Measurements from ENCODE around the gene SECTM1. TPM values are rescaled to one million over a fixed set of nuclear protein-coding genes. Genes with fewer than 3 reads are reported as not detected.

The SECTM1 gene
- total RNA-seq, 1 donor from 2014 or later = 6.3 TPM

DNA sequence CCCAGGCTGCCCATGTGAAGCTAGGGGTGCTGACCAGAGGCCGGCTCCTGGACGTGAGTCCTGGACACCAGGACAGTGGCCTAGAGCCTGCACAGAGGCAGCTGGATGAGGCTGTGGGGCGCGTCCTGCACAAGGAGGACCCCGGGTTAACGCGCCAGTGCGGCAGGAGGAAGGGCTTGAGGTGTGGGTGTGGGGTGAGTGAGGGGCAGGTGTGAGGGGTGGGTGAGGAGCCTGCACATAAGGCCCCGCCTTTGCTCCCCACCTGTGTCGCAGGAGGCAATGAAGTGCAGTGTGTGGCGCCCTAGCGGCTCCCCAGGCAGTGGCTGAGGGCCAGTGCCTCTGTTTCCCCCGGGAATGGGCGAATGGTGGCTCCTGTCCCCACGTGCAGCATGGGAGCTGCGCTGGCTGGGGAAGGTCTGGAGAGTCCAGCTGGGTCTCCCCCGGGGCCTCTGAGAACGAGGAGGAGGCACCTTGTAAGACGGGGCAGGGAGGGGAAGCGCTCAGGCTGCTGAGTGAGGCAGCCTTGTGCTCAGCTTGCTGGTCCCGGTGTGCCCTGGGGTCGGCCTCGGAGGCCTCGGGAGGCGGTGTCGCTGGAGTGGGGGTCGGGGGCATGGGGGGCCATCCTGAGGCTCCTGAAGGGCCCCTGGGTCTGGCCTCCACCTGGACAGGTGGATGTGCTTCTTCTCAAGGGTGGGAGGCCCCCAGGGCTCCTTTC, 19.4 kb downstream of the SECTM1 start:
- no peak for ATAC-seq

DNA sequence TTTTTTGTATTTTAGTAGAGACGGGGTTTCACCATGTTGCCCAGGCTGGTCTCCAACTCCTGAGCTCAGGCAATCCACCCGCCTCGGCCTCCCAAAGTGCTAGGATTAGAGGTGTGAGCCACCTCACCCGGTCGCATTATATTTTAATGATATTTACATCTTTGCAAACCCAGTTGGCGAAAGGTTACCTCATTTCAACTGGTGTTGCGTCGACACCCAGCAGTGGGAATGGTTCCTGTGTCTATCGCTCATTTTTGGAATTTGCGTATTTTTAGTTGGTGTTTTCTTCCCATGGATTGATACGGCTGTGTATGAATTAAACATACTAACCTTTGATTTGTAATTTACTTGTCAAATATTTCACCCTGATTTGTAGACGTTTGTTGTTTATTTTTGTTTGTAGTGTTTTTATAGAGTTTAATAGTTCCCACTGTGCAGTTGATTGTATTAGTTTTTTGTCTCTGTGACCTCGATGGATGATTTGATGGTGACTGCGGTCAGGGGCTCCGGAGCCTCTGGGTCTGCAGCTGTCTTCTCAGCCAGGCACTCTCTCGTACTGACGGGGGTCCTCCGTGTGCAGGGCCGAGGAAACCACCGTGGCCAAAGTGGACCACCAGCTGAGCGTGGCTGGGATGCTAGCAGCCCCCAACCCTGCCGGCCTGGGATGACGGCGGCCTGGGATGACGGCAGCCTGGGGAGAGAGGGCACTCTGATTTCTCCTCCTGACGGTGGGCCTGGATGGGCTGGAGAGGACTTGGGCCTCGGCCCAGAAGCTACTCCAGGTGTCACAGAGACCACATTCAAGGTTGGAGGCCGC, 20.2 kb downstream of the SECTM1 start:
- ATAC-seq = no peak

DNA sequence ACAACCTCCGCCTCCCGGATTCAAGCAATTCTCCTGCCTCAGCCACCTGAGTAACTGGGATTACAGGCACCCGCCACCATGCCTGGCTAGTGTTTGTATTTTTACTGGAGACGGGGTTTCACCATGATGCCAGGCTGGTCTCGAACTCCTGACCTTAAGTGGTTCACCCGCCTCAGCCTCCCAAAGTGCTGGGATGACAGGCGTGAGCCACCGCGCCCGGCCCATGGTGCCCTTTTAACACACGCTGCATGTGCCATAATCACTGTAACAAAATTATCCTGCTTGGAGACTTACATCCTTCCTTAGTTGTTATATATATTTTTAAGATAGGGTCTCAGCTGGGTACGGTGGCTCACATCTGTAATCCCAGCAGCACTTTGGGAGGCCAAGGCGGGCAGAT, 21.6 kb downstream of the SECTM1 start:
- no peak for ATAC-seq

DNA sequence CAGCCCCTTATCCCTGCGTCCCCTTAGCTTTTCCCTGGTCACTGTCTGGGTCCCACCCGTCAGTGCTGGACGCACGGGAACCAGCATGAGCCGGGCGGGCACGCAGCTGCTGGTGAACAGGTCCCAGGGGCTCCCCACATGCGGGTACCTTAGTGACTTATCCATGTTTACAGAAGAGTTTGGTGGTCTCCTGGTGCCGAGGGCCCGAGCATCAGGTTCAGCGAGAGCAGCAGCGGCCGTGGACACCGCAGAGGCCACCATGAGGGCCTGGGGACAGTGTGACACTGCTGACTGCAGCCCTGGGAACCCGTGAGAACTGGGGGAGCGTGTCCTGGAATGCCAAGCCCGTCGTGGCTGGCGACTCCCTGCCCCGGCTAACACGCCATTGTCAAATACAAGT, 22.7 kb downstream of the SECTM1 start:
- no peak for ATAC-seq

DNA sequence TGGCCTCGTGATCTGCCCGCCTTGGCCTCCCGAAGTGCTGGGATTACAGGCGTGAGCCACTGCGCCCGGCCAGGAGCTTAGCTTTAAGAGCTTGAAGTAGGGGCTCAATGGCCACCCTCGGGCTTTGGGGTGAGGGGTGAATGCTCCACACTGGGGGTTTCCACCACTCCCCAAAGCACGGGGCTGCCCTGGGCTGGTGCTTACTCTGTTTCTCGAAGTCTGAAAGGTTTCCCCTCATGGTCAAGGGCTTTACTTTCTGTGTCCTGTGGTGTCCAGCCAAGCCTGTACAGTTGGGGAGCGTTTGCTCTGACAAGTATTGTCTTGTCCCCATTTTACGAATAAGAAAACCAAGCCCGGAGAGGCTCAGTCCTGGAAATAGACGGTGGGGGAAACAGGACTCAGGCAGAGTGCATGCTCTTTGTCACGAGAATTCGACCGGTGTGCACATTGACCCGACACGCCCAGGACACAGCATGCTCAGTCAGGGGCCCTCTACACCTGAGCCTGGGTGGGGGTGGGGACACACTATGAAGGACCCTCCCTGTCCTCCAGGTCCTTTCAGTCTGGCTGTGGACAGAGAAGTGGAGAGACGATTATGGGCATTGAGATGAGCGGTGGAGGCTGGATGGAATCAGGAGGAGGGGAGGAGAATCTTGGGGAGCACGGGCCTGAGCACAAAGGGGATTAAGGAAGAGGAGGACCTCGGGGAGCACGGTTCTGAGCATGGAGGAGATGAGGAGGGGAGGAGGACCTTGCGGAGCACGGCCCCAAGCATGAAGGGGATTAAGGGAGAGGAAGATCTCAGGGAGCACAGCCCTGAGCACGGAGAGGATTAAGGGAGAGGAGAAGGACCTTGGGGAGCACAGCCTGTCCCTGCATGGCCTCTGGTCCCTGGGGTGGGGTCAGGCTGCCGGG, 23.7 kb downstream of the SECTM1 start:
- no peak for ATAC-seq

DNA sequence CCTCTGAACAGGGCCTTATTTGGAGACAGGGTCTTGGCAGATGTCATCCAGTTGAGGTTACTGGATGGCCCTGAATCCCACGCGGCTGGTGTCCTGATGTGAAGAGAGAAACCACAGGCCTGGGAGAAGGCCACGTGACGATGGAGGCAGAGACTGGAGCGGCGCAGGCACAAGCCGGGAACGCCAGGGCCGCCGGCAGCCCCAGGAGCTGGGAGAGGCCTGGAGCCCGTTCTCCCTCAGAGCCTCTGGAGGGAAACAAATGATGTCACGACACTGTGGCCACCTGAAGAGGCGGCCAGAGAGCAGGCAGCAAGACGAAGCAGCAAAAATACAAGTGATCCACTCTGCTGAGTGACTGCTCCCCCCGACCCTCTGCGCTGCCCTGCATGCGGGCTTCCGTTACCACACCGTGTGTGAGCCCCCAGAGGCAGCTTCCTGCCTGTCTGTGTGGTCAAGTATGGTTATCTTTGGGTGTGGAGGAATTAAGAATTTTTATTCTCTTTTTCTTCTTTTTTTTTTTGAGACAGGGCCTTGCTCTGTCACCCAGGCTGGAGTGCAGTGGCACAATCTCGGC, 27.8 kb downstream of the SECTM1 start:
- no peak for ATAC-seq

DNA sequence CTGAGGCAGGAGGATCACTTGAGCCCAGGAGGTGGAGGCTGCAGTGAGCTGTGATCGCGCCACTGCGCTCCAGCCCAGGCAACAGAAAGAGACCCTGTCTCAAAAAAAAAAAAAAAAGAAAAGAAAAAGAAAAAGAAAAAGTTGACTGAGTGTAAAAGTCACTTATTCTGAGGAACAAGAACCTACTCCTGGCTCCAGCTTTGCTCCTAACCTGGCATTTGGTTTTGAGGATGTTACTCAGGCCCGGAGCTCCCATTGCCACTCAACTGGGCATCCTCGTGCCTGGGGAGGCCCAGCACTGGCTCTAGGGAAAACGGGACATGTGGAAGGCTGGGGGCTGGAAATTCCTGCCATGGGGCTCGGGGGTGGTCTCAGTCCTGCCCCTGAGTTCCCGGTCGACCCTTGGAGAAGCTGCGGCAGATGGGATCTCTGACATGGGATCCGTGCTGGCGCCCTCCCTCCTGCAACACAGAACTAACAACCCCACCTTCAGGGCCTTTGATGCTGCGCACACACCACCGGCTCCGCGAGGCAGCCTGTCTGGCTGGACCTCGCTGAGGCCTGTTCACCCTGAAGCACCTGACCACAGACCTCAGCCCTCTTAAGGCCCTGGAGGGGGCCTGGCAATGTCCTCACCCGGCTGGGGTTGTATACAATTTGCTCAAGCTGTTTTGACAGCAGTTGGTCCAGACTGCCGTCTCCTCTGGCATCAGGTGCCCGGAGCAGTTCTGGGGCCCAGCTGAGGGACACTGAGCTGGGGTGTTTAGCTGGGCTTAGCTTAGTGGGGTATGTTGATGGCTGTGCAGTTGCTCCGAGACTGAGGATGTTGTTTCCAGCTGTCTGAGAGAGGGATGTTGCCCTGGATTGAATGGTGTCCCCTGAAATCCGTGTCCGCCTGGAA, 28.5 kb downstream of the SECTM1 start:
- ATAC-seq = no peak

DNA sequence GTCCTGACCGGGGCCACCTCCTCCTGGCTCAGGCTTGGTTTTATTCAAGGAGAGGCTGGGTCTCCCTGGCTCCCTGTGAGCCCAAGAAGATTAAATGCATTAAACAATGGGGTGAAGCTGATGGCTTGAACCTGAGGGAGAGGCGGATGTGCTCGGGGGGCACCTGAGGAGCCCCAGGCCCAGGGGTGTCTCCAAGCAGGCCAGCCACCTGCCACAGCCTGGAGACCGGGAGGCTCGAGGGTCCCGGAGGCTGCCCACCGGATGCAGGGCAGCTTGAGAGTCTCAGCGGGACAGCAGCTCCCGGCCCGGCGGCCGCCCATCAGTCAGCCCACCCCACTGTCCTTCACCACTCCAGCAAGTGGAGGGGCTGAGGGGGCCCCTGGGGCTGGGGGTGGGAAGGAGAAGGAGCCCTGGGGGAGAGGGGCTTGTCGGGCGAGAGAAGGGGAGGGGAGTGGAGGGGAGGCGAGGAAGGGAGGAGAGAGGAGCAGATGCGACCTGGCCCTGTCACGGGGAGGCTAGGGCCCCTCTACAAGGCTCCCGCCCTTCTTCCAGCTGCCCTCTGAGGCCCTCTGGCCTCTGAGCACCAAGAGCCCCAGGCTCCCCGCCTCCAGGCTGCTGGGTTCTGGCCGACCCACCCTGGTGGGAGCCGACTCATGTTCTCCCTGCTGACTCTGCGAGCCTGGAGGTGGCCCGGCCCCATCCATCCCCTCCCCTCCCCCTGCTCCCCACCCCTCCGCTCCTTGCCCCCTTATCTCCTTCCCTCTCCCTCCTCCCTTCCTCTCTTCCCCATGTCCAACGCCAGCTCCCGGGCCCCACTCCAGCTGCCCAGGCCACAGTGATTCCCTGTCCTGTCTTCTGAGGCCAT, 29.4 kb downstream of the SECTM1 start:
- ATAC-seq = no peak

DNA sequence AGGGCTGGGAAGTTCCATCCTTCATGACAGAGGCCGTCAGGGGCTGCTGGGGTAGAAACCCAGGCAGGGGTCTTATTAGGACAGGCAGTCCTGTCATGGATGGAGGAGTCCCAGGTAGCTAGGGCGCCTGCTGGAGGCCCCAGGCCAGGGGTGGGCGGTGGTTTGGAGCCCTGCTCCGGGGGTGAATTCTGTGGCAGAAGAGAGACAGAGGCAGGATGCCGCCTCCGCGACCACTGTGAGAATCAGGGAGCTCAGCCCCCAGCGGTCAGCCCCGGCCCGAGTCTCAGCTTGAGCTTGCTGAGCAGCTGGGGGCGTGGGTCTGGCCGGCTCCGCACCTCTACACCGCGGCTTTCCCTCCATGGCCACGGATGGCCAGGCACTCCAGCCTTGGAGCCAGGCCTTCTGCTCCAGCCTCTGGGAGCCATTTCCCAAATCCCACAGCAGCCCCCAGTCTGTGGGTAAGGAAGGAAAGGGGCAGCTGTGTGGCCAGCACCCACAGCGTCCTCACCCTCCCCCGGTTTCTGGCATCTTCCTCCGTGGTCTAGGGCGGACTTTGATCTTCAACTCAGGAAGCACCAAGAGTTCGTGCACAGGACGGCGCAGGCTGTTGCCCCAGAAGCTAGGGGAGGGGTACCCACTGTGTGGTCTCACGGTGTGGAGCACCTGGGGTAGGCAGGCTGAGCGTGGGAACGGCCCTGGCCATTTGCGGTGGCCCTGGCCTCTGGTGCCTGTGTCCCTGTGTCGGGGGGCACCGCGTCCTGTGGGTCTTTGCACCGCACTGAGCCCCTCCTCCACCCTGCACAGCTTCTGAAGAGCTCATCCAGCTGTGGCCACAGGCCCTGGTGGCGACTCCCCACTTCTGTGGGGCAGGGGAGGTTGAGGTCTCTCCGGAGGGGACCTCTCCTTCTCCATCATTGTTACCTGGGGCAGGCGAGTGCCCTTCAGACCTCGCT, 30.3 kb downstream of the SECTM1 start:
- ATAC-seq = no peak

DNA sequence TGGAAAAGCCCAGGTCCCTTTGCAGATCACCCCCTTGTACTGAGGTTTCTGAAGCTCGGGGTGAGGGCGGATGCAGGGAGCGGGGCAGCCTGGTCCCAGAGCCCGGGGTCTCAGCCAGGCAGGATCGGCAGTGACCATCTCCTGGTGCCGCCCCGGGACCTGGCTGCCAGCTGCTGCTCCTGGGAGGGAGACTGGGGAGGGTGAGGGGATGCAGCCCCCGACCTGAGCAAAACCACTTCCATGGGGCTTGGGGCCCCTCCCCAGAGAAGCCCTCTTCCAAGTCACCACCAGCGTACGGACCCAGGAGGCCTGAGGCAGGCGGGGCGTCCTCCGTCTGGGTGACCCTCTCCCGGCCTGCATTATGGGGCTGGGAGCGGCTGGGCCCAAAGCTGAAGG, 31.0 kb downstream of the SECTM1 start:
- no peak for ATAC-seq

DNA sequence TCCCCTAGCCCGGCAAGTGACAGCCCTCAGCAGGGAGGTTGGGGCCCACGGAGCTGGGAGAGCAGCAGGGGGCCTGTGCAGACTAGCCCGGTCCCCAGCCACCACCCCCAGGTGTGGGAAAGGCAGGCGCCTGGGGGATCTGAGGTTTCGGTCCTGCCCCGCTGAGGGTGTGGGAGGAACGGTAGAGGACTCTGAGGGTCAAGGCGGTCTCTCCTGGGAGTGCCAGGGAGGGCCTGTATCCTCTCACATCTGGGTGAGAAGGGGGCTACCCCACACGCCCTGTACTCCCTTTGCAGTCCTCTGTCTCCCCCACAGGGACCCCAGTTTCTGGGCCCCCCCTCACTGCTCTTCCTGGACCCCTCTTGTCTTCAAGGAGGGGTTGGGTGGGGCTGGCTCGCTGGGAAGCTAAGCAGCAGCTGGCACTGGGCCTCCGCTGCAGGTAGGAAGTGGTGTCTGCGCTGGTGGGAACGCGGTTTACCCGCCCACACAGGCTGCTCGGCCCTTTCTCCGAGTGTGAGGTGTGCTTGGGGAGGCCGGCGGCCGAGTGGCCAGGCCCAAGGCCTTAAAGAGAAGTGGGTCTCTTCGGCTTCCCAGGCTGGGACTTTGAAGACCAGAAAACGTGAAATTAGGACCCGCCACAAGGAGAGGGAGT, 31.5 kb downstream of the SECTM1 start:
- no peak for ATAC-seq

DNA sequence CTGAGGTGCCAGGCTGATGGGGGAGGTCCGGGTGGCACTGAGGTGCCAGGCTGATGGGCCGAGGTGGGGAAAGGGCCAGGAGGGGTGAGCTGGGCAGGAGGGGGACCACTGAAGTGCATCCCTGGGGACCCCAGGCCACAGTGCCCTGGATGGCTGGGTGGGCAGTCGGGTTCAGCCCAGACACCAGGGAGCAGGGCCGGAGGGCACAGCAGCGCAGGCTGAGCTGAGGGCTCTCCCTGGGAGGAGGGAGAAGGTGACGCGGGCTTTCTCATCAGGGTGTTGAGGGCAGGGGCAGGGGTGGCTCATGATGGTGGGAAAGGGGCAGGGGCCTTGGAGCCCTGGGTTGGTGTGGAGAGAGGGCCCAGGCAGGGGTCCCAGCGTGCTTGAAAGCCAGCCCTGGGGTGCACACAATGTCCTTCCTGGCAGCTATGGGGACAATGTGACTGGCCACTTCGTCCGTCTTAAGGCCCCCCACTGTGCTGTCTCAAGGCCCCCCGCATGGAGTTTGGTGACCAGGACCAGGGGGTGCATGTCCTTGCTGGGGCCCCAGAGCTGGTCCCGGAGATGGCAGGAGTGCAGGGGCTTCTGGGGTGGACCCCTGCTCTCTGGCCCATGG, 32.2 kb downstream of the SECTM1 start:
- no peak for ATAC-seq

DNA sequence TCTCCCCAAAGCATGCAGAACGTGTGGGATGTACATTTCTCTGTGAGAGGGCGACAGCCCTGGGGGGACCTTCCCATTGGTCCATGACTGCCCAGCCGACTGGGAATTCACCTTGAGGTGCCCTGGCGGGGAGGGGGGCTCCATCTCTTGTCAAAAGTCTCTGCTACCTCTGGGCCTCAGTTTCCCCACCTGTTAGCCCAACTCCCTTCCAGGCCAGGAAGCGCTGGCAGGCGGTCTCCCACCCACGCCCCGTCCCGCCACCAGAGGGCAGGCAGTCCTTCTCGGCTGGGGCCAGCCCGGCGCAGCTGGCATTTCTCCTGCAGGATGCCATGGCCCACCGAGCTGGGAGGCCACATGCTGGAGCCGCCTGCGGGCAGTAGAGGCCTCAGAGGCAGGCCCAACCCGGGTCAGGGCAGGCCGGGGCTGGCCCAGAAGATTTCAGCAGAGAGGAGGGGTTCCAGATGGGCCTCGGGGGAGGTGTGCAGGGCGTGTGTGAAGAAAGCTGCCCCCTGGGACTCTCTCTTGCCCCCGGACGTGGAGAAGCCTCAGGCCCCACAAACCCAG, 32.8 kb downstream of the SECTM1 start:
- ATAC-seq = peak; percentile 2

DNA sequence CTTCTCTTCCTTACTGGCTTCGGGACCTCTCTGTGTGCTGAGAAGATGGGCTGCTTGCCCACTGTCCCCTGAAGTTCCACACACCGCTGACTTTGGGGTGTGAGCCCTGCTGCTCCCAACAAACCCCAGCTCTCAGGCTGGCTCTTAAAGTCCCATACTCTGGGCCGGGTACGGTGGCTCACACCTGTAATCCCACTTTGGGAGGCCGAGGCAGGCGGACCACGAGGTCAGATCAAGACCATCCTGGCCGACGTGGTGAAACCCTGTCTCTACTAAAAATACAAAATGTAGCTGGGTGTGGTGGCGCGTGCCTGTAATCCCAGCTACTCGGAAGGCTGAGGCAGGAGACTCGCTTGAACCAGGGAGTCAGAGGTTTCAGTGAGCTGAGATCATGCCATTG, 33.3 kb downstream of the SECTM1 start:
- ATAC-seq = no peak

DNA sequence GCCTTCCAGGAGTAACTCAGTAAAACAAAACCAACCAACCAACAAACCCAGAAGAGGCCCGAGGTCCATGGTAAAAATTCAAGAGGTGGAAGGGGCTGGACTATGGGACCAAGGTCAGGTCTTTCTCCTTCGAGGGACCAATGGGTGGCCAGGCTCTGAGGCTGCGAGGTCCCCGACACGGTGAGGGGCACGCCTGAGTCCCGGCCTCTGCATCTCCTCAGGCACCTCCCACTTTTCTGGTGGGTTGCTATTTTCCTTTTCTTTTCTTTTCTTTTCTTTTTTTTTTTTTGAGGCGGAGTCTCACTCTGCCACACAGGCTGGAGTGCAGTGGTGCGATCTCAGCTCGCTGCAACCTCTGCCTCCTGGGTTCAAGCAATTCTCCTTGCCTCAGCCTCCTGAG, 34.1 kb downstream of the SECTM1 start:
- no peak for ATAC-seq

DNA sequence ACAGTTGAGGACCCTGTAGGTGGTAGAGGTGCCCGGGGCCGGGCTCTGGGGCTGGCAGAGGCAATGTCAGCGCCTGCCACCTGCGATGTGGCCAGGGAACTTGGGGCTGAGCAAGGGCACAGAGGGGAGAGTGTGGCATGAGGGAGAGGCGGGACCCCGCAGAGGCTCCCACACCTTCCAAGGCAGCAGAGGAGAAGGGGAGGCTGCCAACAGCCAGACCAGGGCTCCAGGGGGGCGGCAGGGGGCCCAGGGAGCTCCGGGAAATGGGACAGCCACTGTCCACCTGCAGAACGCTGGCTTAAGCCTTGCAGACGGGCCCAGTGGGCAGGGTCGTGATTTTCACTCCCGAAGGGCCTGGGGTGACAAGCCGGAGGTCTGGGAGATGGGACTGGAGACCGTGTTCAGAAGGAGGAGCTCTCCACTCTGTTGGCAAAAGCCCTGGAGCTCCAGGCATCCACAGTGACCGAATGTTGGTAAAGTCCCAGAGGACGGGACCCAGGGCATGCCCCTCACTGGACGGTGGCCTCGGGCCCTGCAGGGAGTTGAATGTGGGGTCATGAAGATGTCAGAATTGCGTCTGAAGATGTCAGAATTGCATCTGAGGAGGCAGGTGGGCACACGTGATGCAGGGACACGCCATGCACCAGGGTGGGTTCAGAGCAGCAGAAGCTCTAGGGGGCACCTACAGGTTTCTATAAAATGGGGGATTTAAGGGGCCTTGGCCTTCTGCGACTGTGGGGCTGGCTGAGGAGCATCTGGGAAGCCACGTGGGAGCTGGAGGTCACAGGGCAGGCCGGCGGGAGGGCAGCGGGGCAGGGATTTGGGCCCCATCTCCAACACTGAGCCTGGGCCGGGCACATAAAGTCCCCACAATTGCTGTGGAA, 34.8 kb downstream of the SECTM1 start:
- no peak for ATAC-seq
